GM15510 (cell line): ENCODE data around the gene WWC2.

Experiments used
- POLR2A ChIP-seq: IDR thresholded peaks from 3 replicates; pipeline ENCODE4 v1.6.1; 2011; ENCODE audit warnings: borderline replicate concordance; ENCODE audit not compliant: insufficient read length; ENCODE audit errors: extremely low read depth

The WWC2 gene

DNA sequence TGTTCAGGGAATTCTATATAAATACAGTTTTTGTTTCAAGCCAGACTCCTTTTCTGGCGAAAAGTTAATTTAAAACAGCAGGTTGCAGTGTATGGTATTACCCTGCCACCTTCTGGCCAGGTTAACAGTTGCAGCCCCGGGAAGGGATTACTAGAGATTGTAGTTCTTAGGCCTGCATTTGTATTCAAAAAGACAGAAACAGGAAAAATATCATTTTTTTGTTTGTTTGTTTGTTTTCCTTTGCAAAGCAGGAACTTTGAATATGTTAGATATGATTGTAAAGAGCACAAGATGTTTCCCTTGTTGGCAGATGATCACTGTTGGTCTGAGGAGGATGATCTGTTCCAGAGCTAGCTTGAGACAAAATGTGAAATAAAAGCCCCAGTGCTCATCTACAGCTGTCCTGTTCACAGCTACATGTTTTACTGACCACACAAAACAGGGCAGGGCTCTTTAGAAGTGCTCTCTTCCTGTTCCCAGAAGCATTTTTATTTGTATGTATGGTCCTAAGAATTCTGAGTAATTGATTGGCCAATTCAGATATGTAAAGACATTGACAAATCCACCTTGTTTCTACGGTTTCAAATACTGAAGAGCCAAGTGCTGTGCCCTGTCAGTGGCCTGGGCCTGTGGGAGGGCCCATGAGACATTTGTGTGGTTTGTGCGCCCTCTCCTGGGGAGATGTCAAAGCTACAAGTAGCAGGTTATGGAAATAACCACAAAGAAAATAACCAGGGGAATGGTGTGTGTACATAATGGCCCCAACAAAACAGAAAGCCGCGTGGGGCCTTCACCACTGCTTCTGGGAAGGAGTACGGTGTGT, 163.1 kb downstream of the WWC2 start:
- TF ChIP-seq POLR2A, result no peak

DNA sequence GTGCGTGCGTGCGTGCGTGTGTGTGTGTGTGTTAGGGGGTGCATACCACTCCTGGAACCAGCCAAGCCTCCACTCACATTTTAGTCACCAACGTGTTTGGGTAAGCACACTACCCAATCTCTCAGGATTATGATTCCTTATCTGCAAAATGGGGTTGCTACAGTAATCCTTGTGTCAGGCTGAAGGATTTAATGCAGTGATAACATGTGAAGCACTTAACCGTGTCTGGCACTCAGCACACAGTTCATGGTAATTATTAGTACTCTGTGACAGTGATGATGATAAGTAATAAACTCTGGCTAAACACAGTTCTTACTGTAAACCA, 163.7 kb downstream of the WWC2 start:
- TF ChIP-seq POLR2A, result no peak

DNA sequence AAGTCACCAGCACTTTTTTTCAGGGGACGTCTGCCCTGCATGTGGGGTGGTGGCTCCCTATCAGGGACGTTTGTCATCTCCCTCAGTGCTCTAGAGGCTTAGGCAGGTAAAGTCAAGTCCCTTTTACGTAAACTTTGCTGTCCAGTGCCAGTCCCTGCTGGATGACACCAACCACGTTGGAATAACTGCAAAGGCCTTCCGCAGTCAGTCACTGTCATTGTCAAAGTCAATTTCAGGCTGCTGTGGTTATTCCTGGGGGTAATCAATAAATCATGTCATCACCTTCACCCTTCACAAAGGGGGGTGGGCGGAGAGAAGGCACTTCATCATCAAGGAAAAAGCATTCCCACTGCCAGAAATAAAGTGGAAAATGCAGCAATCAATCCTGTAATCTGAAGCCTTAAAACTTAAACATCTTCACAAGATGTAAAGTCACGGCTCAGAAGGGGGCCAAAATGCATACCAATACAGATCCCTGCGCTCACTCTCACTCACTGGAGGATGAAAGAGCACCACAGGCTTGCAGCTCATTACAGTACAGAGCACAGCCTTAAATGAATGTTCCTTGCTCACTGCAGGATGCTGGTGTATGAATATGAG, 164.8 kb downstream of the WWC2 start:
- no peak for TF ChIP-seq POLR2A

DNA sequence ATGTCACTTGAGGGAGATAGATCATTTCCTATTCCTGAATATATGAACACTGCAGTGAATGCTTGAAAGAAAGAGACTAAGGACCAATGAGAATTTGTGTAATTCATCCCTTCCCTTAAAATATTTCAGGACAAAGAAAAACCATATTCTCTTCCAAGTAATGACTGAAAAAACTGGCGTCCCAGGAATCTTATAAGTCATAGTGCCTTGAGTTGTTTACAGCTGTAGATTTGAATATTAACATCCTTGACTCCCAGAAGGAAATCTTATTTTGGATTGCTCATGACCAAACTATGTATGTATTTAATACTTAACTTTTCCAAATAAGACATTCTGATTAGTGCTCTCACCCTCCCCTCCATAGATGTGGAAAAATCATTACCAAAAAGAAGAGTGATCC, 165.6 kb downstream of the WWC2 start:
- no peak for TF ChIP-seq POLR2A

DNA sequence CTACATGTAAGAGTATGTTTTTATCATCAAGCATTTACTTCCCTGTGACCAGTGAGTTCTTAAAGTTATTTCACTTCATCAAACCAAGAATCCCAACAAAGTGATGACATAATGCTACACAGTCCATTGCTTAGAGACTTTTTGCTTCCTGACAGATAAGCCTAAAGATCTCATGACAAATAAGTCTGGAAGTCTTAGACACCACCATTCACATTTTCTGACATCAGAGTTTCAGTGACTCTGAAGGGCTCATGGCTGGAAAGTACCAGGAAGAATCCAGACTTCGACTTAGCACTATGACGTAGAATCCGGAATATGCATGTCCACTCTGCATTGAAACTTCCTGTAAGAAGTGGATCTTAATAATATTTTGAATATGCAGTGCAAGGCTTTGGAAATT, 167.3 kb downstream of the WWC2 start:
- no peak for TF ChIP-seq POLR2A

DNA sequence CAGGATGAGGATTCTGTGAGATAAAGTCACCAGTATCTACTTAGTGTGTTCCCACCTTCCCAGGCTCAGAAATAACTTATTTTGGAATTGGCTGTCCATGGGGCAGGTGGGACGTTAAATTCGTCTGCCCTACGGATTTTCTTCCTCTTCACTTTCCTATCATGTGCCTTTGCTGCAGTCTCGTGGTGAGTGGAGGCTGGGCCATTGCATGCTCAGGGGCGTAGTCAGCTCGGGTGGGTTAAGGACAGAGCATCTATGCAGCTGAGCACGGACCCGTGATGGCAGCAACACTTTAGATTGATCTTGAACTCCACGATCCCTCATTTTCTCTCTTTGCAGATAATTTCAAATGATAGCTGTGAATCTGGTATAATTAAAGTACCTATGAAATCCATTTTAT, 169.5 kb downstream of the WWC2 start:
- no peak for TF ChIP-seq POLR2A

DNA sequence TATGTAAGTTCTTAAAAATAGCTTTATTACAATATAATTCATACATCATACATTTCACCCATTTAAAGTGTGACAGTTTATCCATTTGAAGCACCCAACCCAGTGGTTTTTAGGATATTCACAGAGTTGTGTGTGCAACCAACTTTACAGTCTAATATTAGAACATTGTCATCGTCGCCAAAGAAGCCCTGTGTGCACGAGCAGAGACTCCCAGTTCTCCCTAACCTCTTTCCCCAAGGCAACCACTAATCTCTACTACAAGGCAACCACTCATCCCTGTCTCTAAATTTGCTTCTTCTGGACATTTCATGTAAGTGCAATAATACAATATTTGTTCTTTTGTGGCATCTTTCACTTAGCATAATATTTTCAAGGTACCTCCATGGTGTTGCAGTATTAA, 173.3 kb downstream of the WWC2 start:
- no peak for TF ChIP-seq POLR2A

DNA sequence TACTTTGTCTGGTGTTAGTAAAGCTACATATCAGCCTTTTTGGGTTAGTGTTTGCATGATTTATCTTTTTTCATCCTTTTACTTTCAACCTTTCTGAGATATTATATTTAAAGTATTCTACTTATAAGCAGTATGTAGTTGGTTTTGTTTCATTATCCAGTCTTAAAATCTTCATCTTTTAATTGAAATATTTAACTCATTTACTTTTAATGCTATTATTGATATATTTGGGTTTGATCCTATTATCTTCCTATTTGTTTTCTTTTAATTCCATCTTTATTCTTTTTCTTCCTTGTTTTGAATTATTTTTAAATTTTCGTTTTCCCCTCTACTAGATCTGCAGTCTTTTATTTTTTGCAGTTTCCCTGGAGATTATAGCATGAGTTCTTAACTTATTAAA, 177.0 kb downstream of the WWC2 start:
- TF ChIP-seq POLR2A, result no peak

DNA sequence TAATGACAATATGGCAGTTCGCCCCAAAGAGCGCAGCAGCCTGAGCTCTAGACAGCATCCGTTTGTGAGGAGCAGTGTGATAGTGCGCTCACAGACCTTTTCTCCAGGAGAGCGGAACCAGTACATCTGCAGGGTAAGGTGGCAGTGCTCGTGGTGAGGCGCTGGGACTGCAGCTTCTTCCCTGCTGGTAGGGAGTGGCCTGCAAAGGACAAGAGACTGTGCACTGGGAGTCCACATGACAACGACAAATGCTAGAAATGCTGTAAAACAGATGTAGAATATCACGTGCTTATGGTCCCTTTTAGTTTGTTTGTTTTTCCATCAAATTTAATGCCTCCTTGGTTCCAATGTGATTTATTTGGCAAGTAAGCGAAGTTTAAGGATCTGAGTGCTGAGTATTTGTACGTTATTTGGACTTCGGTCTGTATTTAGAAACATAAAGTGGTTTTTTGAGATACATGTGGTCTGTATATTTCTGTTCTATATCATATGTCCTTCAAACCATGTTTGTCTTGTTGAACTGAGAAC, 185.3 kb downstream of the WWC2 start:
- no peak for TF ChIP-seq POLR2A

DNA sequence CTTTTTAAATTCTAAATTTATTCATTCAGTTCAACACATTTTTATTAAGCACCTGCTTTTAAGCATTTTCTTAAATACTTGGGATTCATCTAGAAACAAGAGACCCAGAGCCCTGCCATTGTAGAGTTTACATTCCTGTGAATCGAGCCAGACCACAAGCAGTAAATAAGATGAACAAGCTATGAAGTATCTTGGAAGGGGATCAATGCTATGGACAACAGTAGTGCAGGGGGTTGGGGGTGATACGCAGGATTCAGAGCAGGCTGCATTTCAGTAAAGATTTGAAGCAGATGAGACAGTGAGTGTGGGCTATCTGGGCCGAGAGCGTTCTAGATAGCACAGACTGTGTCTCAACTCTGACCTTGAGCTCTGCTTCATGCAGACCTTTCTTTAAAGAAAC, 185.9 kb downstream of the WWC2 start:
- no peak for TF ChIP-seq POLR2A

DNA sequence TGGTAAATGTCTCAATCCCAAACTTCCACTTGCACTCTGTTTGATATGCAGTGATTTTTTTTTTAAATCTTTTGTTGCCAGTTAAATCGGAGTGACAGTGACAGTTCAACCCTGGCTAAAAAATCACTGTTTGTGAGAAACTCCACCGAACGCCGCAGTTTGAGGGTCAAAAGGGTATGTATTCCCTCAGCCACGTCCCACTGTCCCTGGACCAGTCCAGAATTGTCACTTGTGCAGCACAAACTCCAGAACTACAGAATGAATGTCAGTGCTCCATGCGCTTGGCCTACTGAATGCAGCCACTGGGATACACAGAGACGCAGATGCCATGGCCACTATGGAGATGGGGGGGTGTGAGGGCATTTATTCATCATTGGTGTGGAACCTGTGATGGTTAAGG, 186.8 kb downstream of the WWC2 start:
- no peak for TF ChIP-seq POLR2A

DNA sequence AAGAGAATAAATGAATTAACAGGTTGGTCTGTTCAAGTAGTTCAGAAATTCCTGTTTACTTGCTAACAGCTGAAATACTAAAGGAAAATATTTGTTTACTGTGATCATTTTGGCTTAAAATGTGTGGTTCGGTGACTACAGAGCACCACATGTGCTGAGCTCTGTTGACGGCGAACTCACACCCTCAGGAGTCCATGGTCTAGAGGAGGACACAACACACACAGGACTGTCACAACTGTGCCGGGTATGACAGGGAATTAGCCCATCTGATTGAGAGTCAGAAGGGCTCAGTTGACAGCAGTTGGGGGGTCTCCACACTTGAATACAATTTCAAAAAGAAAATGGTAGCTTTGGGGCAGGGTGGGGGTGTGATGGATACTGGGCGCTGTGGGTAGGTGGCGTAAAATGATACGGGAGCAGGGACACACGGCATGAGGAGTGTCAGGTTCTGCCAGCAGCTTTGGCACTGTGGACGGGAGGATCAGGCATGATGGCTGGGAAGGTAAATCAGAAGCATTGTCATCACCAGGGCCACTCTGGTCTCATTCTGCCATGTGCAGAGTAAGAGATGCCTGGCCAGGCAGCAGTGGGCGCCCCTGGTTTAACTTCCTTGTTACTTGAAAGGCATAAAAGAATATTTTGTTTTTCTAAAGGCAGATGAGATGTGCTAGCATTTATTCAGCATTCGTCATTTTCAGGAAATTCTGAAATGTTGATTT, 187.7 kb downstream of the WWC2 start:
- TF ChIP-seq POLR2A, result no peak

DNA sequence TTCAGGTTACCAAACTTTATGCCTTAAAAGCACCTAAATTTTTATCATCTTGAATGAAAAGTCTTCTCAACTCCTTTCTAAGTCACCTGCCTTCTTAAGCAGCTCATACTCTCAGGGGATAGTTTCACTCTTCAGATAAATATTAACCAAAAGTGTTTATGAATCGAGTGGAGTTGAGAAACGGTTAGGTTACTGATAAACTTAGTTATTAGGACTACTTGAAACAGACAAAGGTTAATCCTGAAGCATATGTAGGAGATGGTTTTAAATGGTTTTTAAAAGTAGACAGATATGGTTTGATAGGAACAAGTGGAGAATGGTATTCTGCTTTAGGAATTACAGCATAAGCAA, 188.2 kb downstream of the WWC2 start:
- TF ChIP-seq POLR2A, result no peak

DNA sequence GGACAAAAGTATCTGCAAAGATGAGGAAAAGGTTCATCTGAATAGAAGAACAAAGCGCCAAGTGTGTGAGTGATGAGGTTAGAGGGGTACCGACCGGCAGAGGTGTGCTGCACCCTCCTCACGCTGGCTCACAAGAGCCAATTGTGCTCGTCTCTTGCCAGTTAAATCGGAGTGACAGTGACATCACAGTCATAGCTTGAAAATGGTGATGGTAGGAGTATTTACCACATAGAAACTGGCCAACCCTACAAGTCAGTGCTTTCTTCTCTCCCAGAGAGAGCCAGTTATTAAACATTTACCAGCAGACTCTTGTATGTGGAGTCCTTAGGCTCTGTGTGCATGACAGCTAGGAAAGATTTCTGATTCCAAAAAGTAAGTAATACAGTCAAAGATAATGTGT, 188.6 kb downstream of the WWC2 start:
- no peak for TF ChIP-seq POLR2A

DNA sequence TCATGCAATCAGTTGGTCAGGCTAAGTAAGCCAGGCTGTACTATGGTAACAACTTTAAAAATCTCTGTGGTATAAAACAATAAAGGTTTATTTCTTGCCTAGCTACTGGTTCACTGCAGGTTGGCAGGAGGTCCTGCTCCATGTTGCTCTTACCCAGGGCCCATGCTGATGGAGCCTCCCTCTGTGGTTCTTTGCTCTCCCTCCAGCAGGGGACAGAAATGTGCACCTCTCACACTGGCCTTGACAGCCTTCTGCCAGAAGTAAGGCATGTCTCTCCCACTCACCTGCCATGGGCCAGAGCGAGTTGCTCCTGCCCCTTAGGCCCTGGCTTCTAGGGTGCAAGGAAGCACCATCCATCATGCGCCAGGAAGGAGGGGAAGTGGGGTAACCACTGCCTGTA, 189.9 kb downstream of the WWC2 start:
- TF ChIP-seq POLR2A, result no peak

DNA sequence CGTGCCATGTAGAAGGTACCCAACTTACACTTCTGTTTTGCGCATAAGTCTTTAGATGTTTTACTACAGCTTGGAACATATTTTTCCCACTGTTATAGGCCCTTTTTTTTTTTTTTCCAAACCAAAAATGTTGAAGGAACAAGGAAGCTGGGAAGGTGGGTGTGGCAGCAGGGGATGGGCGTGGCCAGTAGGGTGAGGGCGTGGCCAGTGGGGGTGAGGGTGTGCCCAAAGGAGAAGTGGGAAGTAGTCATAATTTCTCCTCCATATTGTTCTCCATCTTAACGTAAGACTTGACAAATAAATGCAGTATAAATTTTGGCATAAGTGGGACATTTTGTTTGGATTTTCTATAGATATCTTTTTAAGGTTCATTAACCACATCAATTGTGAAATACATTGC, 190.6 kb downstream of the WWC2 start:
- TF ChIP-seq POLR2A, result no peak
